Liver (tissue), 3 donors: ENCODE data around the gene P2RX3.

Experiments
- EGR1 ChIP-seq, 2 donors: IDR thresholded peaks; 2 replicates each; pipeline ENCODE4 v1.6.1; 2016 to 2018; ENCODE audit warnings: antibody characterized with exemption in 2 of 2, low read depth in 2 of 2
- FOXA1 ChIP-seq: IDR thresholded peaks from 2 replicates; pipeline ENCODE4 v1.6.1; 2016; ENCODE audit warnings: antibody characterized with exemption
- GABPA ChIP-seq, 2 donors: IDR thresholded peaks in 1 of 2; conservative IDR thresholded peaks in 1 of 2; 2 replicates each; pipeline ENCODE4 v1.6.1; 2016; ENCODE audit warnings: antibody characterized with exemption in 2 of 2, mild to moderate bottlenecking in 1 of 2, moderate library complexity in 1 of 2
- HNF4A ChIP-seq, 2 donors: conservative IDR thresholded peaks; 2 replicates each; pipeline ENCODE4 v1.6.1; 2016; ENCODE audit warnings: antibody characterized with exemption in 2 of 2, mild to moderate bottlenecking in 2 of 2
- JUND ChIP-seq, 2 donors: IDR thresholded peaks; 2 replicates each; pipeline ENCODE4 v1.6.1; 2016; ENCODE audit warnings: antibody characterized with exemption in 2 of 2
- RAD21 ChIP-seq, 2 donors: IDR thresholded peaks; 2 replicates each; pipeline ENCODE4 v1.6.1; 2016; ENCODE audit warnings: antibody characterized with exemption in 2 of 2, mild to moderate bottlenecking in 2 of 2
- RXRA ChIP-seq, 2 donors: IDR thresholded peaks; 2 replicates each; pipeline ENCODE4 v1.6.1; 2017 to 2018; ENCODE audit warnings: antibody characterized with exemption in 2 of 2, mild to moderate bottlenecking in 1 of 2
- SP1 ChIP-seq: IDR thresholded peaks from 2 replicates; pipeline ENCODE4 v1.6.1; 2018; ENCODE audit warnings: antibody characterized with exemption, mild to moderate bottlenecking
- TAF1 ChIP-seq: conservative IDR thresholded peaks from 2 replicates; pipeline ENCODE4 v1.6.1; 2016; ENCODE audit warnings: antibody characterized with exemption, mild to moderate bottlenecking
- YY1 ChIP-seq: IDR thresholded peaks from 2 replicates; pipeline ENCODE4 v1.6.1; 2016; ENCODE audit warnings: antibody characterized with exemption, mild to moderate bottlenecking
- TF ChIP-seq, protein P1 (sequence below): fragments of 150-350 bp; IDR thresholded peaks from 2 replicates; pipeline ENCODE4 v1.5.1; 2017; ENCODE audit warnings: improper control_type of control experiment, low read depth, low read length; ENCODE audit not compliant: missing input control
- TF ChIP-seq, protein P2 (sequence below): IDR thresholded peaks from 2 replicates; pipeline ENCODE4 v1.6.1; 2016; ENCODE audit warnings: antibody characterized with exemption
- TF ChIP-seq, protein P3 (sequence below): IDR thresholded peaks from 2 replicates; pipeline ENCODE4 v1.6.1; 2016; ENCODE audit warnings: antibody characterized with exemption, mild to moderate bottlenecking
- donor health status: healthy.
- donor health status: healthy.

DNA sequence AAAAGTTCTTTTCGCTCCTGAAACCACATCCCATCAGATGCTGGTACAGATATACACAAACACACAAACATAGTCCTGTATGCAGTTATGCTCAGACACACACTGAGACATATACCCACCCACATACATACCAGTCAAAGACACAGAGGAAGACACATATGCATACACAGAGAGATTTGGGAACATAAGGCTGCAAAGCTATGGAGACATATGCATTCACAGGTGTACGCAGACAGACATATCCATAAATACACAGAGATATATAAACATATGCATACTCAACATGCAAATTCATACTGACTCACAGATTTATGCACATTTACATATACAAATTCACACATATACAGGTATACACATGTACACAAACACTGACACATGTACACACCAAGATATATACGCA, 36.8 kb downstream of the P2RX3 start:
- TF ChIP-seq, protein P1, sequence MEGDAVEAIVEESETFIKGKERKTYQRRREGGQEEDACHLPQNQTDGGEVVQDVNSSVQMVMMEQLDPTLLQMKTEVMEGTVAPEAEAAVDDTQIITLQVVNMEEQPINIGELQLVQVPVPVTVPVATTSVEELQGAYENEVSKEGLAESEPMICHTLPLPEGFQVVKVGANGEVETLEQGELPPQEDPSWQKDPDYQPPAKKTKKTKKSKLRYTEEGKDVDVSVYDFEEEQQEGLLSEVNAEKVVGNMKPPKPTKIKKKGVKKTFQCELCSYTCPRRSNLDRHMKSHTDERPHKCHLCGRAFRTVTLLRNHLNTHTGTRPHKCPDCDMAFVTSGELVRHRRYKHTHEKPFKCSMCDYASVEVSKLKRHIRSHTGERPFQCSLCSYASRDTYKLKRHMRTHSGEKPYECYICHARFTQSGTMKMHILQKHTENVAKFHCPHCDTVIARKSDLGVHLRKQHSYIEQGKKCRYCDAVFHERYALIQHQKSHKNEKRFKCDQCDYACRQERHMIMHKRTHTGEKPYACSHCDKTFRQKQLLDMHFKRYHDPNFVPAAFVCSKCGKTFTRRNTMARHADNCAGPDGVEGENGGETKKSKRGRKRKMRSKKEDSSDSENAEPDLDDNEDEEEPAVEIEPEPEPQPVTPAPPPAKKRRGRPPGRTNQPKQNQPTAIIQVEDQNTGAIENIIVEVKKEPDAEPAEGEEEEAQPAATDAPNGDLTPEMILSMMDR, result no peak
- TF ChIP-seq, protein P2, sequence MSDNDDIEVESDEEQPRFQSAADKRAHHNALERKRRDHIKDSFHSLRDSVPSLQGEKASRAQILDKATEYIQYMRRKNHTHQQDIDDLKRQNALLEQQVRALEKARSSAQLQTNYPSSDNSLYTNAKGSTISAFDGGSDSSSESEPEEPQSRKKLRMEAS, result no peak
- no peak for TF ChIP-seq RXRA (IDR thresholded peaks at IDR 0.05)
- TF ChIP-seq TAF1, result no peak
- no peak for TF ChIP-seq GABPA (IDR thresholded peaks at IDR 0.05 in 1 of 2, conservative IDR thresholded peaks at IDR 0.05 in 1 of 2)
- TF ChIP-seq, protein P3, sequence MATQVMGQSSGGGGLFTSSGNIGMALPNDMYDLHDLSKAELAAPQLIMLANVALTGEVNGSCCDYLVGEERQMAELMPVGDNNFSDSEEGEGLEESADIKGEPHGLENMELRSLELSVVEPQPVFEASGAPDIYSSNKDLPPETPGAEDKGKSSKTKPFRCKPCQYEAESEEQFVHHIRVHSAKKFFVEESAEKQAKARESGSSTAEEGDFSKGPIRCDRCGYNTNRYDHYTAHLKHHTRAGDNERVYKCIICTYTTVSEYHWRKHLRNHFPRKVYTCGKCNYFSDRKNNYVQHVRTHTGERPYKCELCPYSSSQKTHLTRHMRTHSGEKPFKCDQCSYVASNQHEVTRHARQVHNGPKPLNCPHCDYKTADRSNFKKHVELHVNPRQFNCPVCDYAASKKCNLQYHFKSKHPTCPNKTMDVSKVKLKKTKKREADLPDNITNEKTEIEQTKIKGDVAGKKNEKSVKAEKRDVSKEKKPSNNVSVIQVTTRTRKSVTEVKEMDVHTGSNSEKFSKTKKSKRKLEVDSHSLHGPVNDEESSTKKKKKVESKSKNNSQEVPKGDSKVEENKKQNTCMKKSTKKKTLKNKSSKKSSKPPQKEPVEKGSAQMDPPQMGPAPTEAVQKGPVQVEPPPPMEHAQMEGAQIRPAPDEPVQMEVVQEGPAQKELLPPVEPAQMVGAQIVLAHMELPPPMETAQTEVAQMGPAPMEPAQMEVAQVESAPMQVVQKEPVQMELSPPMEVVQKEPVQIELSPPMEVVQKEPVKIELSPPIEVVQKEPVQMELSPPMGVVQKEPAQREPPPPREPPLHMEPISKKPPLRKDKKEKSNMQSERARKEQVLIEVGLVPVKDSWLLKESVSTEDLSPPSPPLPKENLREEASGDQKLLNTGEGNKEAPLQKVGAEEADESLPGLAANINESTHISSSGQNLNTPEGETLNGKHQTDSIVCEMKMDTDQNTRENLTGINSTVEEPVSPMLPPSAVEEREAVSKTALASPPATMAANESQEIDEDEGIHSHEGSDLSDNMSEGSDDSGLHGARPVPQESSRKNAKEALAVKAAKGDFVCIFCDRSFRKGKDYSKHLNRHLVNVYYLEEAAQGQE, result no peak
- TF ChIP-seq HNF4A (conservative IDR thresholded peaks at IDR 0.05), result no peak
- no peak for TF ChIP-seq FOXA1
- no peak for TF ChIP-seq YY1
- no peak for TF ChIP-seq EGR1 (IDR thresholded peaks at IDR 0.05; ENCODE audit: low read depth in 2 of 2)
- no peak for TF ChIP-seq RAD21 (IDR thresholded peaks at IDR 0.05)
- TF ChIP-seq JUND (IDR thresholded peaks at IDR 0.05), result no peak
- TF ChIP-seq SP1, result no peak
